Panc1 (cell line): ENCODE results near the gene PARP12.

Experiments
- POLR2AphosphoS5 ChIP-seq: IDR thresholded peaks from 2 replicates; pipeline ENCODE4 v1.6.1; 2012; ENCODE audit warnings: mild to moderate bottlenecking, low read depth, low read length, moderate library complexity
- SIN3A ChIP-seq: IDR thresholded peaks from 2 replicates; pipeline ENCODE4 v1.6.1; 2012; ENCODE audit warnings: low read depth, mild to moderate bottlenecking, low read length, moderate library complexity, borderline replicate concordance; ENCODE audit not compliant: insufficient read depth
- TCF7L2 ChIP-seq: IDR thresholded peaks from 2 replicates; pipeline ENCODE4 v1.6.1; 2011; ENCODE audit warnings: mild to moderate bottlenecking, low read depth, low read length, inconsistent platforms
- TF ChIP-seq, protein P1 (sequence below): fragments of 450-650 bp; IDR thresholded peaks from 2 replicates; pipeline ENCODE4 v1.5.1; 2017; ENCODE audit warnings: mild to moderate bottlenecking
- TF ChIP-seq, protein P2 (sequence below), 2 experiments: IDR thresholded peaks; 2 replicates each; pipeline ENCODE4 v1.6.1; 2011 to 2012; ENCODE audit warnings: low read depth in 2 of 2, control low read depth in 1 of 2, low read length in 1 of 2, mild to moderate bottlenecking in 1 of 2, moderate library complexity in 1 of 2; ENCODE audit not compliant: insufficient read depth in 1 of 2

DNA sequence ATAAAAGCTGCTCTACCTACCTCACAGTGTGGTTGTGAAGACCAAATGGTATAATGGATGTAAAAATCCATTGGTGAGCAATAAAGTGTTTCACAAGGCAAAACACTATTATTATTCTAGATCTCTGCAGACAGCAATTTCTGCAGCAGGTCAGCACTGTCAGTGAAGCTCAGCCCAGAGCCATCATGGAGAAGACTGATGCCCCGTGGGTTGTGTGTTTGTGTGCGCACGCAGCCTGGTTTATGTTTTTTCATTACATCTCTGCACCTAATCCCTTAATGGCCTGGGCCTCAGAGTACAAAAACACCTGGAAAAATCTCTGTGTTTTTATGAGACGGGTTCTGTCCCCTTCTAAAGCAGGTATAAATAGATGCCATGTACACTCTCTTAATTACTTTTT, 64.2 kb downstream of the PARP12 start:
- TF ChIP-seq, protein P1, sequence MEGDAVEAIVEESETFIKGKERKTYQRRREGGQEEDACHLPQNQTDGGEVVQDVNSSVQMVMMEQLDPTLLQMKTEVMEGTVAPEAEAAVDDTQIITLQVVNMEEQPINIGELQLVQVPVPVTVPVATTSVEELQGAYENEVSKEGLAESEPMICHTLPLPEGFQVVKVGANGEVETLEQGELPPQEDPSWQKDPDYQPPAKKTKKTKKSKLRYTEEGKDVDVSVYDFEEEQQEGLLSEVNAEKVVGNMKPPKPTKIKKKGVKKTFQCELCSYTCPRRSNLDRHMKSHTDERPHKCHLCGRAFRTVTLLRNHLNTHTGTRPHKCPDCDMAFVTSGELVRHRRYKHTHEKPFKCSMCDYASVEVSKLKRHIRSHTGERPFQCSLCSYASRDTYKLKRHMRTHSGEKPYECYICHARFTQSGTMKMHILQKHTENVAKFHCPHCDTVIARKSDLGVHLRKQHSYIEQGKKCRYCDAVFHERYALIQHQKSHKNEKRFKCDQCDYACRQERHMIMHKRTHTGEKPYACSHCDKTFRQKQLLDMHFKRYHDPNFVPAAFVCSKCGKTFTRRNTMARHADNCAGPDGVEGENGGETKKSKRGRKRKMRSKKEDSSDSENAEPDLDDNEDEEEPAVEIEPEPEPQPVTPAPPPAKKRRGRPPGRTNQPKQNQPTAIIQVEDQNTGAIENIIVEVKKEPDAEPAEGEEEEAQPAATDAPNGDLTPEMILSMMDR = no peak
- no peak for TF ChIP-seq SIN3A
- TF ChIP-seq POLR2AphosphoS5 = no peak
- TF ChIP-seq, protein P2, sequence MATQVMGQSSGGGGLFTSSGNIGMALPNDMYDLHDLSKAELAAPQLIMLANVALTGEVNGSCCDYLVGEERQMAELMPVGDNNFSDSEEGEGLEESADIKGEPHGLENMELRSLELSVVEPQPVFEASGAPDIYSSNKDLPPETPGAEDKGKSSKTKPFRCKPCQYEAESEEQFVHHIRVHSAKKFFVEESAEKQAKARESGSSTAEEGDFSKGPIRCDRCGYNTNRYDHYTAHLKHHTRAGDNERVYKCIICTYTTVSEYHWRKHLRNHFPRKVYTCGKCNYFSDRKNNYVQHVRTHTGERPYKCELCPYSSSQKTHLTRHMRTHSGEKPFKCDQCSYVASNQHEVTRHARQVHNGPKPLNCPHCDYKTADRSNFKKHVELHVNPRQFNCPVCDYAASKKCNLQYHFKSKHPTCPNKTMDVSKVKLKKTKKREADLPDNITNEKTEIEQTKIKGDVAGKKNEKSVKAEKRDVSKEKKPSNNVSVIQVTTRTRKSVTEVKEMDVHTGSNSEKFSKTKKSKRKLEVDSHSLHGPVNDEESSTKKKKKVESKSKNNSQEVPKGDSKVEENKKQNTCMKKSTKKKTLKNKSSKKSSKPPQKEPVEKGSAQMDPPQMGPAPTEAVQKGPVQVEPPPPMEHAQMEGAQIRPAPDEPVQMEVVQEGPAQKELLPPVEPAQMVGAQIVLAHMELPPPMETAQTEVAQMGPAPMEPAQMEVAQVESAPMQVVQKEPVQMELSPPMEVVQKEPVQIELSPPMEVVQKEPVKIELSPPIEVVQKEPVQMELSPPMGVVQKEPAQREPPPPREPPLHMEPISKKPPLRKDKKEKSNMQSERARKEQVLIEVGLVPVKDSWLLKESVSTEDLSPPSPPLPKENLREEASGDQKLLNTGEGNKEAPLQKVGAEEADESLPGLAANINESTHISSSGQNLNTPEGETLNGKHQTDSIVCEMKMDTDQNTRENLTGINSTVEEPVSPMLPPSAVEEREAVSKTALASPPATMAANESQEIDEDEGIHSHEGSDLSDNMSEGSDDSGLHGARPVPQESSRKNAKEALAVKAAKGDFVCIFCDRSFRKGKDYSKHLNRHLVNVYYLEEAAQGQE (IDR thresholded peaks at IDR 0.05; ENCODE audit: insufficient read depth in 1 of 2, low read depth in 2 of 2, low read length in 1 of 2) = no peak
- TF ChIP-seq TCF7L2 = no peak
